Esophagus muscularis mucosa (tissue), 4 donors: ENCODE results near the gene TMEM186. TPM values are rescaled to one million over a fixed set of nuclear protein-coding genes. Genes with fewer than 3 reads are reported as not detected.

Source experiments
- DNase-seq: peaks from one replicate; pipeline ENCODE4 v3.0.0-alpha.2; 2017; ENCODE audit errors: extremely low spot score
- H3K27ac ChIP-seq, 4 donors: fragments of 200-600 bp; sonication (generic); replicated peaks in 1 of 4; 1 replicate in 3 of 4; 2 replicates in 1 of 4; pipeline ENCODE4 v1.5.1; 2016 to 2019; ENCODE audit warnings: mild to moderate bottlenecking in 1 of 4
- H3K27me3 ChIP-seq, 4 donors: fragments of 200-600 bp; sonication (generic); one replicate each; pipeline versions ENCODE4 v1.5.1 to v1.6.0; 2016 to 2019
- H3K36me3 ChIP-seq, 4 donors: fragments of 200-600 bp; sonication (generic); one replicate each; pipeline ENCODE4 v1.5.1; 2016 to 2019
- H3K4me1 ChIP-seq, 4 donors: fragments of 200-600 bp; sonication (generic); one replicate each; pipeline ENCODE4 v1.5.1; 2016 to 2019
- H3K4me3 ChIP-seq, 4 donors: fragments of 200-600 bp; sonication (generic); 1 replicate in 2 of 4; 2 replicates in 2 of 4; pipeline ENCODE4 v1.5.1; 2016 to 2019; ENCODE audit warnings: mild to moderate bottlenecking in 4 of 4, moderate library complexity in 1 of 4
- H3K9me3 ChIP-seq, 4 donors: fragments of 200-600 bp; sonication (generic); 1 replicate in 3 of 4; 2 replicates in 1 of 4; pipeline ENCODE4 v1.5.1; 2016 to 2019
- CTCF ChIP-seq, 3 experiments: fragments of 200-600 bp in 2 of 3; fragments of 450-650 bp in 1 of 3; sonication (generic) in 2 of 3; IDR thresholded peaks; one replicate each; pipeline ENCODE4 v1.5.1; 2017 to 2019; ENCODE audit warnings: antibody characterized with exemption in 3 of 3, mild to moderate bottlenecking in 2 of 3, moderate library complexity in 1 of 3
- EP300 ChIP-seq: sonication (generic); formaldehyde crosslinking; IDR thresholded peaks from one replicate; pipeline ENCODE4 v1.6.1; 2017; ENCODE audit warnings: antibody characterized with exemption
- POLR2A ChIP-seq: fragments of 450-650 bp; IDR thresholded peaks from one replicate; pipeline ENCODE4 v1.6.1; 2017; ENCODE audit warnings: antibody characterized with exemption, moderate library complexity, mild to moderate bottlenecking, low read depth
- POLR2AphosphoS5 ChIP-seq, 2 donors: sonication (generic); formaldehyde crosslinking; IDR thresholded peaks; one replicate each; pipeline ENCODE4 v1.6.1; 2017; ENCODE audit warnings: antibody characterized with exemption in 2 of 2
- WGBS: methylation state at CpG from one replicate; pipeline ENCODE4 v1.1.5; 2018; 5-methylcytosine and 5-hydroxymethylcytosine counted together
- intact Hi-C: fragments of 100-400 bp; cut with DNase I; formaldehyde crosslinking; loops from one replicate; pipeline ENCODE4 v1.15.1; 2023
- total RNA-seq, 4 donors: library from RNA; depleted of rRNA; stranded (reverse); fragments of >200 nt; gene quantifications; one replicate each; pipeline versions ENCODE4 v1.1.0 to v1.2.1, GENCODE V29; 2016

TMEM186 gene
- total RNA-seq, 4 donors from 2014 or later, result 7.9 to 12.2 (median 9.6) TPM

GRCh38 chr16:8764525-8765250, 32.8 kb downstream of the TMEM186 start:
- 95% methylated on average over 9 of the region's 18 CpGs for WGBS
- peaks cover 8 to 67% (median 20%) of the 10 kb centered on the region in 4 donors for H3K36me3 ChIP-seq

GRCh38 chr16:8763899-8764298, 33.5 kb downstream of the TMEM186 start:
- Histone ChIP-seq H3K9me3 (no peaks in the 10 kb centered on the region), H3K4me3 (no peak overlapping the region), H3K27me3 (no peaks in the 10 kb centered on the region), H3K36me3 (peaks cover 4 to 65% (median 19%) of the 10 kb centered on the region in 4 donors), H3K4me1 (no peaks in the 10 kb centered on the region), H3K27ac (no peak overlapping the region)
- intact Hi-C loops, result no loop called here
- WGBS, result 61% methylated on average over 10 of the region's 10 CpGs
- DNase-seq, result no peak
- TF ChIP-seq EP300 (no peak), POLR2AphosphoS5 (IDR thresholded peaks at IDR 0.05) (no peak), POLR2A (no peak), CTCF (IDR thresholded peaks at IDR 0.05) (no peak)

More at GRCh38 chr16:8764525-8765250, 32.8 kb downstream of the TMEM186 start:
- Histone ChIP-seq H3K4me1 (no peaks in the 10 kb centered on the region), H3K27me3 (no peaks in the 10 kb centered on the region), H3K27ac (no peak overlapping the region), H3K4me3 (no peak overlapping the region), H3K9me3 (no peaks in the 10 kb centered on the region)
- DNase-seq, result no peak
- intact Hi-C loops, result no loop called here
- TF ChIP-seq CTCF (IDR thresholded peaks at IDR 0.05) (no peak), POLR2A (no peak), POLR2AphosphoS5 (IDR thresholded peaks at IDR 0.05) (no peak), EP300 (no peak)

- no peak overlapping the region for H3K27ac ChIP-seq
- H3K9me3 ChIP-seq, result no peaks in the 10 kb centered on the region
- intact Hi-C loops, result no loop called here
- H3K4me3 ChIP-seq, result no peak overlapping the region
- no peaks in the 10 kb centered on the region for H3K27me3 ChIP-seq
- peaks cover 3 to 62% (median 15%) of the 10 kb centered on the region in 4 donors for H3K36me3 ChIP-seq
- DNase-seq, result no peak
- no peaks in the 10 kb centered on the region for H3K4me1 ChIP-seq
- no peak for TF ChIP-seq POLR2AphosphoS5 (IDR thresholded peaks at IDR 0.05)
- TF ChIP-seq POLR2A, result no peak
- TF ChIP-seq CTCF (IDR thresholded peaks at IDR 0.05), result no peak
- no peak for TF ChIP-seq EP300
- 90% methylated on average over 3 of the region's 3 CpGs for WGBS
Observed at GRCh38 chr16:8763083-8763482, 34.4 kb downstream of the TMEM186 start.

GRCh38 chr16:8762254-8762653, 35.2 kb downstream of the TMEM186 start:
- no peak for DNase-seq
- intact Hi-C loops, result no loop called here
- Histone ChIP-seq H3K36me3 (peaks cover 3 to 62% (median 15%) of the 10 kb centered on the region in 4 donors), H3K4me3 (no peak overlapping the region), H3K27ac (no peak overlapping the region), H3K4me1 (no peaks in the 10 kb centered on the region), H3K9me3 (no peaks in the 10 kb centered on the region), H3K27me3 (no peaks in the 10 kb centered on the region)
- no peak for TF ChIP-seq POLR2AphosphoS5 (IDR thresholded peaks at IDR 0.05)
- no peak for TF ChIP-seq EP300
- no peak for TF ChIP-seq CTCF (IDR thresholded peaks at IDR 0.05)
- no peak for TF ChIP-seq POLR2A
- 94% methylated on average over 4 of the region's 4 CpGs for WGBS
